Measurements from ENCODE around the gene DUSP1. TPM values are rescaled to one million over a fixed set of nuclear protein-coding genes. Genes with fewer than 3 reads are reported as not detected.

DUSP1 gene
- polyA plus RNA-seq, 1 donor (not counting 4 experiments of a cell fraction or from before 2014, with no cell fraction given): 174 TPM

DNA sequence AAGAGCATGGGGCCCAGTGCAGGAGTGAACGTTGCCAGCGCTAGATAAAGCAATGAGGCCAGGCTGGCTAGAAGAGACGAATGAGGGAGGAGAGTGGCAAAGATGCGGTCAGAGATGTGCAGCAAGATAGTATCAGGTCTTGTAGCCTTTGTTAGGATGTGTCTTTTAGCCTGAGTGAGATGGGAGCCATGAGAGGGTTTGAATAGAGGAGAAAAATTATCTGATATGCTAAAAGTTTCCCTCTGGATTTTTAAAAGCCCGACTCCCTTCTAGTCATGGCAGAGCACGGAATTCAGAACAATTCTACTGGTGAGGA is 12.2 kb downstream of the DUSP1 start:
- Histone ChIP-seq H3K4me1 (ENCODE audit: control insufficient read depth, extremely low read depth, insufficient read depth, low read length) (no peaks in the 10 kb centered on the region), H4K20me1 (ENCODE audit: control insufficient read depth, extremely low read depth, insufficient read depth, low read length) (no peaks in the 10 kb centered on the region), H3K79me2 (ENCODE audit: control insufficient read depth, insufficient read depth, low read length) (no peaks in the 10 kb centered on the region), H3K9me3 (ENCODE audit: control insufficient read depth, low read depth, low read length) (peaks cover 2% of the 10 kb centered on the region), H3K4me3 (ENCODE audit: control insufficient read depth in 2 of 3, extremely low read depth in 1 of 3, insufficient read depth in 2 of 3, low read depth in 1 of 3, low read length in 3 of 3) (no peak overlapping the region), H2AFZ (ENCODE audit: control insufficient read depth, low read length) (no peak overlapping the region), H3K9ac (ENCODE audit: control insufficient read depth, extremely low read depth, insufficient read depth, low read length) (no peak overlapping the region), H3K4me2 (ENCODE audit: control insufficient read depth, extremely low read depth, insufficient read depth, low read depth, low read length) (no peak overlapping the region), H3K27me3 (ENCODE audit: control insufficient read depth, extremely low read depth, insufficient read depth, low read length) (no peaks in the 10 kb centered on the region), H3K27ac (ENCODE audit: control insufficient read depth, insufficient read depth, low read length) (no peak overlapping the region), H3K36me3 (ENCODE audit: control insufficient read depth in 2 of 2, extremely low read depth in 1 of 2, insufficient read depth in 2 of 2, low read length in 2 of 2) (no peaks in the 10 kb centered on the region), H3K9me1 (ENCODE audit: control insufficient read depth, extremely low read depth, insufficient read depth, low read length) (no peaks in the 10 kb centered on the region)
- dilution Hi-C loops (cut with MboI; ENCODE audit: extremely low pct_ligation_motif_present, low sequenced_read_pairs): no loop called here
- DNase-seq (ENCODE audit: low read depth, low spot score) (no peak), FAIRE-seq (no peak)
- TF ChIP-seq, protein P1, sequence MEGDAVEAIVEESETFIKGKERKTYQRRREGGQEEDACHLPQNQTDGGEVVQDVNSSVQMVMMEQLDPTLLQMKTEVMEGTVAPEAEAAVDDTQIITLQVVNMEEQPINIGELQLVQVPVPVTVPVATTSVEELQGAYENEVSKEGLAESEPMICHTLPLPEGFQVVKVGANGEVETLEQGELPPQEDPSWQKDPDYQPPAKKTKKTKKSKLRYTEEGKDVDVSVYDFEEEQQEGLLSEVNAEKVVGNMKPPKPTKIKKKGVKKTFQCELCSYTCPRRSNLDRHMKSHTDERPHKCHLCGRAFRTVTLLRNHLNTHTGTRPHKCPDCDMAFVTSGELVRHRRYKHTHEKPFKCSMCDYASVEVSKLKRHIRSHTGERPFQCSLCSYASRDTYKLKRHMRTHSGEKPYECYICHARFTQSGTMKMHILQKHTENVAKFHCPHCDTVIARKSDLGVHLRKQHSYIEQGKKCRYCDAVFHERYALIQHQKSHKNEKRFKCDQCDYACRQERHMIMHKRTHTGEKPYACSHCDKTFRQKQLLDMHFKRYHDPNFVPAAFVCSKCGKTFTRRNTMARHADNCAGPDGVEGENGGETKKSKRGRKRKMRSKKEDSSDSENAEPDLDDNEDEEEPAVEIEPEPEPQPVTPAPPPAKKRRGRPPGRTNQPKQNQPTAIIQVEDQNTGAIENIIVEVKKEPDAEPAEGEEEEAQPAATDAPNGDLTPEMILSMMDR (optimal IDR thresholded peaks at IDR 0.05 in 1 of 3, IDR thresholded peaks at IDR 0.05 in 1 of 3, conservative IDR thresholded peaks at IDR 0.05 in 1 of 3; ENCODE audit: extremely low read depth in 1 of 3, insufficient read depth in 2 of 3, low read length in 3 of 3): no peak
- TF ChIP-seq EZH2 (IDR thresholded peaks at IDR 0.05; ENCODE audit: low read length): no peak

DNA sequence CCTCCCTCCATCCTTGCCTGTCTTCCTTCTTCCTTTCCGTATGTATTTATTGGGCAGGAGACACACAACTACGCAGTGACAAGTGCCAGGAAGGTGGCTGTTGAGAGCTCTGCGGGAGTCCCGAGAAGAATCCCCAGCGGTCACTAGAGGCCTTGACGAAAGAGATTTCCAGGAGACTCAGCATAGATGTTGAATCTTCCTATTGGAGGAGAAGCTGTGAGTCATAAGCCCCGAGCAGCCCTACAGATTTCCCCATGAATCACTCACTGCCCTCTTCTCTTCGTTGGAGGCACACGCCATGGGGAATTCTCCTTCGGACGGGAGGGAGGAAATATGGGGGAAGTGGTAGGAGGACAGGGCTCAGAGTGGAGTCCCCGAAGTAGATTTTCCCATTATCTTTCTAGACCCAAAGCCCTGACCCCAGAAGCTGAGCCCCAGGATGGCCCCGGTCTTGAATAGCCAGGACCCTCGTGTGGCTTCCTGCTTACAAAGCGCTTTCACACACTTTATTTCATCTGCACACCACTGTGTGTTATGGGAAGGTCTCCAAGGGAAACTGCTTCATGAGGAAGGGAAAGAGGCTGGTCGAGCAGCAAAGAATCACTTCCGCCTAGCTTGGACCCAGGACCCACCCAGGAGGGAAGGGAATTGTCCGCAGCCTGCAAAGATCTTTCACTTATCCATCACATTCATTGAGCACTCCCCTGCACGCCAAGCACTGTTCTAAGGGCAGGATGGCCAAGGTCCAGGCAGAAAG is 12.7 kb downstream of the DUSP1 start:
- no peak for FAIRE-seq
- Histone ChIP-seq H3K27me3 (ENCODE audit: control insufficient read depth, extremely low read depth, insufficient read depth, low read length) (no peaks in the 10 kb centered on the region), H3K4me3 (ENCODE audit: control insufficient read depth in 2 of 3, extremely low read depth in 1 of 3, insufficient read depth in 2 of 3, low read depth in 1 of 3, low read length in 3 of 3) (no peak overlapping the region), H3K36me3 (ENCODE audit: control insufficient read depth in 2 of 2, extremely low read depth in 1 of 2, insufficient read depth in 2 of 2, low read length in 2 of 2) (no peaks in the 10 kb centered on the region), H2AFZ (ENCODE audit: control insufficient read depth, low read length) (no peak overlapping the region), H3K9ac (ENCODE audit: control insufficient read depth, extremely low read depth, insufficient read depth, low read length) (no peak overlapping the region), H3K27ac (ENCODE audit: control insufficient read depth, insufficient read depth, low read length) (no peak overlapping the region), H3K79me2 (ENCODE audit: control insufficient read depth, insufficient read depth, low read length) (no peaks in the 10 kb centered on the region), H3K9me1 (ENCODE audit: control insufficient read depth, extremely low read depth, insufficient read depth, low read length) (no peaks in the 10 kb centered on the region), H3K4me1 (ENCODE audit: control insufficient read depth, extremely low read depth, insufficient read depth, low read length) (no peaks in the 10 kb centered on the region), H3K9me3 (ENCODE audit: control insufficient read depth, low read depth, low read length) (peaks cover 2% of the 10 kb centered on the region), H3K4me2 (ENCODE audit: control insufficient read depth, extremely low read depth, insufficient read depth, low read depth, low read length) (no peak overlapping the region), H4K20me1 (ENCODE audit: control insufficient read depth, extremely low read depth, insufficient read depth, low read length) (no peaks in the 10 kb centered on the region)
- dilution Hi-C loops (cut with MboI; ENCODE audit: extremely low pct_ligation_motif_present, low sequenced_read_pairs): no loop called here
- DNase-seq (ENCODE audit: low read depth, low spot score): no peak
- no peak for TF ChIP-seq EZH2 (IDR thresholded peaks at IDR 0.05; ENCODE audit: low read length)
- TF ChIP-seq, protein P1 (optimal IDR thresholded peaks at IDR 0.05 in 1 of 3, IDR thresholded peaks at IDR 0.05 in 1 of 3, conservative IDR thresholded peaks at IDR 0.05 in 1 of 3; ENCODE audit: extremely low read depth in 1 of 3, insufficient read depth in 2 of 3, low read length in 3 of 3): no peak
